NCI-H2227 (cell line): ENCODE data around the gene THBD.

Experiments used
- DNase-seq: peaks from one replicate; lab custom pipeline; 2025; ENCODE audit not compliant: unreplicated experiment; lab: John Stamatoyannopoulos, UW

Gene THBD

GRCh38 chr20:23085436-23086055, 36.1 kb upstream of the THBD start:
- no peak for DNase-seq

GRCh38 chr20:23084845-23085365, 35.4 kb upstream of the THBD start:
- DNase-seq = no peak

GRCh38 chr20:23084282-23084844, 34.9 kb upstream of the THBD start:
- no peak for DNase-seq

GRCh38 chr20:23083553-23084220, 34.2 kb upstream of the THBD start:
- DNase-seq = no peak

- no peak for DNase-seq
Observed at GRCh38 chr20:23082846-23083552, 33.5 kb upstream of the THBD start.

GRCh38 chr20:23081263-23081819, 31.9 kb upstream of the THBD start:
- DNase-seq = no peak

GRCh38 chr20:23080521-23080920, 31.0 kb upstream of the THBD start:
- DNase-seq = no peak

GRCh38 chr20:23079926-23080325, 30.5 kb upstream of the THBD start:
- DNase-seq = no peak

GRCh38 chr20:23079016-23079351, 29.5 kb upstream of the THBD start:
- DNase-seq = no peak

GRCh38 chr20:23078351-23079015, 29.0 kb upstream of the THBD start:
- no peak for DNase-seq

GRCh38 chr20:23077277-23077676, 27.8 kb upstream of the THBD start:
- DNase-seq = no peak

- no peak for DNase-seq
Observed at GRCh38 chr20:23074052-23074451, 24.6 kb upstream of the THBD start.

- DNase-seq = no peak
Observed at GRCh38 chr20:23072892-23073586, 23.6 kb upstream of the THBD start.

- no peak for DNase-seq
Observed at GRCh38 chr20:23071996-23072395, 22.5 kb upstream of the THBD start.

- DNase-seq = no peak
Observed at GRCh38 chr20:23071398-23071797, 21.9 kb upstream of the THBD start.

GRCh38 chr20:23069108-23069507, 19.6 kb upstream of the THBD start:
- no peak for DNase-seq

GRCh38 chr20:23068283-23068682, 18.8 kb upstream of the THBD start:
- DNase-seq = no peak

- DNase-seq = no peak
Observed at GRCh38 chr20:23066772-23067171, 17.3 kb upstream of the THBD start.

- no peak for DNase-seq
Observed at GRCh38 chr20:23065266-23066201, 16.1 kb upstream of the THBD start.
